HL-60 (cell line): ENCODE data around the gene UGT1A4.

ENCODE experiments used
- DNase-seq, 2 experiments: peaks; one replicate each; pipeline ENCODE4 v3.0.0-alpha.2; 2010 to 2020; ENCODE audit warnings: low read depth in 1 of 2, low spot score in 1 of 2
- H3K27ac ChIP-seq: fragments of 250-450 bp; sonication (Bioruptor Pico); replicated peaks from 2 replicates; pipeline ENCODE4 v1.5.1; 2020; ENCODE audit warnings: mild to moderate bottlenecking, moderate library complexity
- H3K27me3 ChIP-seq: fragments of 250-450 bp; sonication (Bioruptor Pico); 2 replicates; pipeline ENCODE4 v1.5.1; 2021; ENCODE audit warnings: mild to moderate bottlenecking, moderate library complexity; ENCODE audit not compliant: insufficient read depth, poor library complexity, severe bottlenecking
- H3K4me3 ChIP-seq: replicated peaks from 2 replicates; pipeline ENCODE4 v1.5.1; 2011; ENCODE audit warnings: mild to moderate bottlenecking, control low read depth, low read length; ENCODE audit not compliant: insufficient read depth
- CTCF ChIP-seq: IDR thresholded peaks from one replicate; pipeline ENCODE4 v1.5.1; 2011; ENCODE audit warnings: low read length, control low read depth, inconsistent platforms; ENCODE audit not compliant: insufficient read depth
- GABPA ChIP-seq: IDR thresholded peaks from 2 replicates; pipeline ENCODE4 v1.6.1; 2012; ENCODE audit warnings: low read depth
- POLR2AphosphoS5 ChIP-seq: IDR thresholded peaks from 2 replicates; pipeline ENCODE4 v1.6.1; 2012; ENCODE audit warnings: low read depth
- REST ChIP-seq: IDR thresholded peaks from 2 replicates; pipeline ENCODE4 v1.6.1; 2012; ENCODE audit warnings: low read depth; ENCODE audit not compliant: insufficient replicate concordance
- SPI1 ChIP-seq: IDR thresholded peaks from 2 replicates; pipeline ENCODE4 v1.6.1; 2012; ENCODE audit warnings: low read depth, mild to moderate bottlenecking, borderline replicate concordance

UGT1A4 gene

GRCh38 chr2:233761040-233761769 lies 42.7 kb downstream of the UGT1A4 start:
- DNase-seq: no peak
- Histone ChIP-seq H3K4me3 (no peak overlapping the region), H3K27ac (no peak overlapping the region), H3K27me3 (no peaks in the 10 kb centered on the region)
- TF ChIP-seq GABPA (no peak), SPI1 (no peak), REST (no peak), POLR2AphosphoS5 (no peak), CTCF (no peak)

GRCh38 chr2:233764264-233764663 lies 45.7 kb downstream of the UGT1A4 start:
- TF ChIP-seq POLR2AphosphoS5 (no peak), REST (no peak), SPI1 (no peak), GABPA (no peak), CTCF (no peak)
- DNase-seq: no peak
- no peaks in the 10 kb centered on the region for H3K27me3 ChIP-seq
- H3K27ac ChIP-seq: no peak overlapping the region
- H3K4me3 ChIP-seq: no peak overlapping the region

GRCh38 chr2:233764761-233765160 lies 46.2 kb downstream of the UGT1A4 start:
- no peak for DNase-seq
- Histone ChIP-seq H3K27me3 (no peaks in the 10 kb centered on the region), H3K27ac (no peak overlapping the region), H3K4me3 (no peak overlapping the region)
- no peak for TF ChIP-seq SPI1

- DNase-seq: no peak
- no peaks in the 10 kb centered on the region for H3K27me3 ChIP-seq
- H3K4me3 ChIP-seq: no peak overlapping the region
- no peak overlapping the region for H3K27ac ChIP-seq
- TF ChIP-seq REST: no peak
- no peak for TF ChIP-seq GABPA
- no peak for TF ChIP-seq CTCF
- no peak for TF ChIP-seq SPI1
- no peak for TF ChIP-seq POLR2AphosphoS5
Observed at GRCh38 chr2:233766416-233766815, 47.9 kb downstream of the UGT1A4 start.
